Loucy (cell line): Measurements from ENCODE around the gene ARSI.

Experiments
- H2AFZ ChIP-seq: fragments of 200-600 bp; sonication (generic); 2 replicates; pipeline ENCODE4 v1.6.0; 2016; ENCODE audit warnings: antibody characterized with exemption, mild to moderate bottlenecking, low read length, moderate library complexity
- H3F3A ChIP-seq: fragments of 200-600 bp; 2 replicates; pipeline ENCODE4 v1.6.0; 2016; ENCODE audit warnings: antibody characterized with exemption, low read depth, mild to moderate bottlenecking
- H3K27me3 ChIP-seq: fragments of 200-600 bp; sonication (generic); 2 replicates; pipeline ENCODE4 v1.6.1; 2014; ENCODE audit warnings: low read length, mild to moderate bottlenecking; ENCODE audit not compliant: insufficient read depth, poor library complexity, severe bottlenecking
- H3K36me3 ChIP-seq: fragments of 200-600 bp; sonication (generic); 2 replicates; pipeline ENCODE4 v1.6.1; 2016; ENCODE audit warnings: low read length; ENCODE audit not compliant: insufficient read depth
- H3K4me1 ChIP-seq: fragments of 200-600 bp; sonication (generic); 2 replicates; pipeline ENCODE4 v1.5.1; 2014; ENCODE audit warnings: low read length, mild to moderate bottlenecking; ENCODE audit not compliant: insufficient read depth, poor library complexity, severe bottlenecking
- H3K4me2 ChIP-seq: fragments of 200-600 bp; sonication (generic); 2 replicates; pipeline ENCODE4 v1.6.0; 2014; ENCODE audit warnings: antibody characterized with exemption, low read length, low read depth, mild to moderate bottlenecking; ENCODE audit not compliant: poor library complexity, severe bottlenecking
- H3K4me3 ChIP-seq: fragments of 200-600 bp; sonication (generic); 2 replicates; pipeline ENCODE4 v1.5.1; 2014; ENCODE audit warnings: low read length, mild to moderate bottlenecking, mixed read lengths; ENCODE audit not compliant: poor library complexity, severe bottlenecking
- H3K79me2 ChIP-seq: fragments of 200-600 bp; sonication (generic); 2 replicates; pipeline ENCODE4 v1.6.1; 2014; ENCODE audit warnings: low read length; ENCODE audit not compliant: insufficient read depth
- H3K9ac ChIP-seq: fragments of 200-600 bp; sonication (generic); 2 replicates; pipeline ENCODE4 v1.6.0; 2014; ENCODE audit warnings: mild to moderate bottlenecking, low read depth, low read length, moderate library complexity; ENCODE audit not compliant: poor library complexity, severe bottlenecking
- H3K9me2 ChIP-seq: fragments of 200-600 bp; sonication (generic); replicated peaks from 2 replicates; pipeline ENCODE4 v1.6.1; 2016; ENCODE audit warnings: low read depth, low read length, mixed read lengths
- H3K9me3 ChIP-seq: fragments of 200-600 bp; sonication (generic); 2 replicates; pipeline ENCODE4 v1.6.1; 2014; ENCODE audit warnings: mild to moderate bottlenecking, antibody characterized with exemption, low read length, low read depth; ENCODE audit not compliant: insufficient read depth
- H4K20me1 ChIP-seq: fragments of 200-600 bp; sonication (generic); 2 replicates; pipeline ENCODE4 v1.6.0; 2014; ENCODE audit warnings: antibody characterized with exemption, low read length, mild to moderate bottlenecking; ENCODE audit not compliant: insufficient read depth, poor library complexity, severe bottlenecking
- CTCF ChIP-seq: fragments of 200-600 bp; sonication (generic); conservative IDR thresholded peaks from 2 replicates; pipeline ENCODE4 v1.5.1; 2014; ENCODE audit warnings: mild to moderate bottlenecking, antibody characterized with exemption, low read length
- EZH2phosphoT487 ChIP-seq: fragments of 200-600 bp; IDR thresholded peaks from 2 replicates; pipeline ENCODE4 v1.6.1; 2018; ENCODE audit warnings: antibody characterized with exemption, mild to moderate bottlenecking, moderate library complexity, borderline replicate concordance

The ARSI gene

GRCh38 chr5:150309886-150310239, 7.2 kb upstream of the ARSI start:
- Histone ChIP-seq H3K9ac (no peak overlapping the region), H3K79me2 (no peaks in the 10 kb centered on the region), H3F3A (no peaks in the 10 kb centered on the region), H4K20me1 (no peaks in the 10 kb centered on the region), H3K36me3 (no peaks in the 10 kb centered on the region), H3K4me1 (no peaks in the 10 kb centered on the region), H3K9me3 (no peaks in the 10 kb centered on the region), H3K9me2 (no peaks in the 10 kb centered on the region), H3K27me3 (no peaks in the 10 kb centered on the region), H3K4me3 (no peak overlapping the region), H3K4me2 (no peak overlapping the region), H2AFZ (no peak overlapping the region)
- no peak for TF ChIP-seq EZH2phosphoT487

- no peak overlapping the region for H3K9ac ChIP-seq
- no peak overlapping the region for H3K4me2 ChIP-seq
- H3F3A ChIP-seq, result no peaks in the 10 kb centered on the region
These were observed 6.6 kb upstream of the ARSI start for GRCh38 chr5:150309101-150309885.

GRCh38 chr5:150307617-150308426, 5.1 kb upstream of the ARSI start:
- Histone ChIP-seq H4K20me1 (no peaks in the 10 kb centered on the region), H3F3A (no peaks in the 10 kb centered on the region), H3K4me1 (no peaks in the 10 kb centered on the region), H3K9me3 (no peaks in the 10 kb centered on the region), H3K79me2 (no peaks in the 10 kb centered on the region), H3K27me3 (no peaks in the 10 kb centered on the region), H2AFZ (no peak overlapping the region), H3K4me3 (no peak overlapping the region), H3K9ac (no peak overlapping the region), H3K9me2 (no peaks in the 10 kb centered on the region), H3K36me3 (no peaks in the 10 kb centered on the region), H3K4me2 (no peak overlapping the region)
- TF ChIP-seq EZH2phosphoT487 (no peak), CTCF (no peak)

More at GRCh38 chr5:150309101-150309885, 6.6 kb upstream of the ARSI start:
- Histone ChIP-seq H3K27me3 (no peaks in the 10 kb centered on the region), H3K36me3 (no peaks in the 10 kb centered on the region), H3K4me3 (no peak overlapping the region), H3K9me3 (no peaks in the 10 kb centered on the region), H3K79me2 (no peaks in the 10 kb centered on the region), H4K20me1 (no peaks in the 10 kb centered on the region), H3K9me2 (no peaks in the 10 kb centered on the region), H2AFZ (no peak overlapping the region), H3K4me1 (no peaks in the 10 kb centered on the region)
- TF ChIP-seq CTCF, result no peak
- no peak for TF ChIP-seq EZH2phosphoT487
